Liver (tissue), 9 donors: ENCODE measurements around the gene VSTM2L. TPM values are rescaled to one million over a fixed set of nuclear protein-coding genes. Genes with fewer than 3 reads are reported as not detected.
"Not testable (repeated sequence)": the region's sequence is repeated elsewhere in the genome, so short reads cannot be mapped to it uniquely, and the experiment has no call there.

Experiments used
- DNase-seq: peaks from one replicate; pipeline ENCODE4 v3.0.0-alpha.2; 2017; ENCODE audit warnings: low spot score
- H3K27ac ChIP-seq, 2 donors: one replicate each; pipeline ENCODE4 v1.7.0; 2013; ENCODE audit warnings: inconsistent platforms in 2 of 2, low read length in 2 of 2, control low read depth in 1 of 2, low read depth in 1 of 2, mild to moderate bottlenecking in 1 of 2
- H3K27me3 ChIP-seq, 4 donors: one replicate each; pipeline versions ENCODE4 v1.6.1 to v1.7.0; 2013; ENCODE audit warnings: low read length in 3 of 4, inconsistent platforms in 1 of 4, mild to moderate bottlenecking in 1 of 4, moderate library complexity in 1 of 4; ENCODE audit not compliant: control insufficient read depth in 4 of 4, insufficient read depth in 4 of 4
- H3K36me3 ChIP-seq, 4 donors: one replicate each; pipeline versions ENCODE4 v1.6.1 to v1.7.0; 2013; ENCODE audit warnings: low read length in 3 of 4, mild to moderate bottlenecking in 3 of 4, low read depth in 1 of 4, moderate library complexity in 1 of 4; ENCODE audit not compliant: control insufficient read depth in 4 of 4, insufficient read depth in 3 of 4
- H3K4me1 ChIP-seq, 4 donors: one replicate each; pipeline versions ENCODE4 v1.6.1 to v1.7.0; 2013; ENCODE audit warnings: low read length in 3 of 4, mild to moderate bottlenecking in 3 of 4, moderate library complexity in 1 of 4; ENCODE audit not compliant: control insufficient read depth in 4 of 4, insufficient read depth in 4 of 4
- H3K4me3 ChIP-seq, 3 donors: one replicate each; pipeline versions ENCODE4 v1.6.1 to v1.7.0; 2013; ENCODE audit warnings: low read length in 3 of 3, control low read depth in 1 of 3, low read depth in 1 of 3, mild to moderate bottlenecking in 1 of 3
- H3K9ac ChIP-seq, 2 donors: one replicate each; pipeline ENCODE4 v1.7.0; 2013; ENCODE audit warnings: low read length in 2 of 2, mild to moderate bottlenecking in 2 of 2, moderate library complexity in 2 of 2, control low read depth in 1 of 2, low read depth in 1 of 2
- H3K9me3 ChIP-seq, 4 donors: one replicate each; pipeline versions ENCODE4 v1.6.1 to v1.7.0; 2013; ENCODE audit warnings: low read length in 3 of 4; ENCODE audit not compliant: control insufficient read depth in 4 of 4
- ATF3 ChIP-seq: IDR thresholded peaks from 2 replicates; pipeline ENCODE4 v1.6.1; 2016; ENCODE audit warnings: antibody characterized with exemption
- CTCF ChIP-seq: fragments of 150-350 bp; IDR thresholded peaks from 2 replicates; pipeline ENCODE4 v1.5.1; 2017; ENCODE audit warnings: improper control_type of control experiment, low read depth, low read length; ENCODE audit not compliant: missing input control
- EGR1 ChIP-seq, 2 donors: IDR thresholded peaks; 2 replicates each; pipeline ENCODE4 v1.6.1; 2016 to 2018; ENCODE audit warnings: antibody characterized with exemption in 2 of 2, low read depth in 2 of 2
- FOXA1 ChIP-seq: IDR thresholded peaks from 2 replicates; pipeline ENCODE4 v1.6.1; 2016; ENCODE audit warnings: antibody characterized with exemption
- FOXA2 ChIP-seq: IDR thresholded peaks from 2 replicates; pipeline ENCODE4 v1.6.1; 2016; ENCODE audit warnings: antibody characterized with exemption
- GABPA ChIP-seq, 2 donors: IDR thresholded peaks in 1 of 2; conservative IDR thresholded peaks in 1 of 2; 2 replicates each; pipeline ENCODE4 v1.6.1; 2016; ENCODE audit warnings: antibody characterized with exemption in 2 of 2, mild to moderate bottlenecking in 1 of 2, moderate library complexity in 1 of 2
- HNF4A ChIP-seq, 2 donors: conservative IDR thresholded peaks; 2 replicates each; pipeline ENCODE4 v1.6.1; 2016; ENCODE audit warnings: antibody characterized with exemption in 2 of 2, mild to moderate bottlenecking in 2 of 2
- HNF4G ChIP-seq: IDR thresholded peaks from 2 replicates; pipeline ENCODE4 v1.6.1; 2016; ENCODE audit warnings: antibody characterized with exemption
- JUND ChIP-seq, 2 donors: IDR thresholded peaks; 2 replicates each; pipeline ENCODE4 v1.6.1; 2016; ENCODE audit warnings: antibody characterized with exemption in 2 of 2
- MAX ChIP-seq: IDR thresholded peaks from 2 replicates; pipeline ENCODE4 v1.6.1; 2016; ENCODE audit warnings: antibody characterized with exemption
- NR2F2 ChIP-seq: IDR thresholded peaks from 2 replicates; pipeline ENCODE4 v1.6.1; 2016; ENCODE audit warnings: antibody characterized with exemption
- RAD21 ChIP-seq, 2 donors: IDR thresholded peaks; 2 replicates each; pipeline ENCODE4 v1.6.1; 2016; ENCODE audit warnings: antibody characterized with exemption in 2 of 2, mild to moderate bottlenecking in 2 of 2
- REST ChIP-seq: IDR thresholded peaks from 2 replicates; pipeline ENCODE4 v1.6.1; 2016; ENCODE audit warnings: antibody characterized with exemption, mild to moderate bottlenecking
- RXRA ChIP-seq, 2 donors: IDR thresholded peaks; 2 replicates each; pipeline ENCODE4 v1.6.1; 2017 to 2018; ENCODE audit warnings: antibody characterized with exemption in 2 of 2, mild to moderate bottlenecking in 1 of 2
- TAF1 ChIP-seq: conservative IDR thresholded peaks from 2 replicates; pipeline ENCODE4 v1.6.1; 2016; ENCODE audit warnings: antibody characterized with exemption, mild to moderate bottlenecking
- YY1 ChIP-seq: IDR thresholded peaks from 2 replicates; pipeline ENCODE4 v1.6.1; 2016; ENCODE audit warnings: antibody characterized with exemption, mild to moderate bottlenecking
- ZBTB33 ChIP-seq: IDR thresholded peaks from 2 replicates; pipeline ENCODE4 v1.6.1; 2016; ENCODE audit warnings: antibody characterized with exemption
- WGBS: extraction: QIAGEN DNeasy Blood & Tissue Kit; methylation state at CpG from one replicate; pipeline ENCODE4 v1.1.7; 2013; 5-methylcytosine and 5-hydroxymethylcytosine counted together
- polyA plus RNA-seq, 2 donors: library from polyadenylated mRNA; stranded (reverse) in 1 of 2; unstranded in 1 of 2; fragments of 200-250 nt in 1 of 2; fragments of >200 nt in 1 of 2; fragmentation: Nextera tagmentation in 1 of 2; extraction: Ambion mirVana in 1 of 2; gene quantifications; one replicate each; pipeline versions ENCODE4 v1.2.1 to v1.2.3, GENCODE V29; 2013 to 2015
- total RNA-seq, 2 donors: library from RNA; depleted of rRNA; stranded (reverse); fragments of >200 nt; gene quantifications; one replicate each; pipeline ENCODE4 v1.2.3, GENCODE V29; 2014
- donor health status: healthy.
- donor health status: healthy.
- donor health status: healthy.
- donor health status: healthy.
- donor health status: healthy.

The VSTM2L gene
- total and polyA plus RNA-seq, 4 donors, result 0.31 to 0.79 (median 0.56) TPM

- 95% methylated on average over 2 of the region's 2 CpGs for WGBS
- peaks cover 7 to 38% (median 20%) of the 10 kb centered on the region in 4 donors for H3K36me3 ChIP-seq
- no peak for DNase-seq
- H3K4me1 ChIP-seq, result no peaks in the 10 kb centered on the region
- H3K9ac ChIP-seq, result no peak overlapping the region
- no peak overlapping the region for H3K27ac ChIP-seq
- TF ChIP-seq TAF1, result no peak
- TF ChIP-seq RAD21 (IDR thresholded peaks at IDR 0.05), result no peak
- no peak for TF ChIP-seq REST
- TF ChIP-seq YY1, result no peak
- TF ChIP-seq ATF3, result no peak
- TF ChIP-seq ZBTB33, result no peak
- TF ChIP-seq GABPA (IDR thresholded peaks at IDR 0.05 in 1 of 2, conservative IDR thresholded peaks at IDR 0.05 in 1 of 2), result no peak
- TF ChIP-seq NR2F2, result no peak
- TF ChIP-seq JUND (IDR thresholded peaks at IDR 0.05), result no peak
- no peak for TF ChIP-seq HNF4A (conservative IDR thresholded peaks at IDR 0.05)
- no peak for TF ChIP-seq HNF4G
- no peak for TF ChIP-seq MAX
- TF ChIP-seq FOXA1, result no peak
- no peak for TF ChIP-seq RXRA (IDR thresholded peaks at IDR 0.05)
- no peak for TF ChIP-seq FOXA2
- no peak for TF ChIP-seq EGR1 (IDR thresholded peaks at IDR 0.05; ENCODE audit: low read depth in 2 of 2)
- no peak for TF ChIP-seq CTCF
- no peaks in the 10 kb centered on the region for H3K27me3 ChIP-seq
- H3K9me3 ChIP-seq, result no peaks in the 10 kb centered on the region
- no peak overlapping the region for H3K4me3 ChIP-seq
These were observed 49.0 kb upstream of the VSTM2L start for GRCh38 chr20:37853823-37854375.

GRCh38 chr20:37856034-37856433 is 46.9 kb upstream of the VSTM2L start:
- not testable (repeated sequence) for H3K9me3 ChIP-seq, H3K27ac ChIP-seq, H3K9ac ChIP-seq, DNase-seq, H3K4me1 ChIP-seq, H3K4me3 ChIP-seq, H3K27me3 ChIP-seq
- 98% methylated on average over 5 of the region's 5 CpGs for WGBS
- peaks cover 4 to 33% (median 23%) of the 10 kb centered on the region in 4 donors for H3K36me3 ChIP-seq
